SW 1271 (cell line): Measurements from ENCODE around the gene PRR35.

Experiments used
- DNase-seq, 2 experiments: peaks; one replicate each; lab custom pipeline; 2025; lab: John Stamatoyannopoulos, UW

Gene PRR35

DNA sequence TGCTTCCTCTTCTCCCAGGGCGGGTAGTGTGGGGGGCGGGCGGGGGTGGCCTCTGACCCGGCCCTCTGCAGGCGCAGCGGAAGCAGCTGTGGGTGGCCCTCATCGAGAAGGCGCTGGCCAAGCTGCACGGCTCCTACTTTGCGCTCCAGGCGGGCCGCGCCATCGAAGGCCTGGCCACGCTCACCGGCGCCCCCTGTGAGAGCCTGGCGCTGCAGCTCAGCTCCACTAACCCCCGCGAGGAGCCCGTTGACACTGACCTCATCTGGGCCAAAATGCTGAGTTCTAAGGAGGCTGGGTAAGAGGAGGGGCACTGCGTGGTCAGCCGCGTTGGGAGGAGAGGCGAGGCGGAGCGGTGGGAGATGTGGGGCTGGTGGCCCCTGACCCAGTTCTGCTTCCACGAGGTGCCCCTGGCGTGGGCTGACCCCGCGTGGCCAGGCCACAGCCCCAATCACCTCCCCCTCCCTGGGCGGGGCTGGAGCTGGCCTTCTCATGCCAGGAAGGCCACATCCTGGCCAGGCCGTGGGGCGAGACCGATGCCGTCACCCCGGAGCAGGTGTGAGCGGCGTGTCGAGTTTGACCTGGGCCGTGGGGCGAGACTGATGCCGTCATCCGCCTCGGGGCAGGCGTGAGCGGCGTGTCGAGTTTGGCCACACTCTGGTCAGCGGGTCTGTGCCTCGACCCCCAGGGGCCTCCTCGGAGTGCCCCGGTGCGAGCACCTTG is 10.5 kb upstream of the PRR35 start:
- no peak for DNase-seq

DNA sequence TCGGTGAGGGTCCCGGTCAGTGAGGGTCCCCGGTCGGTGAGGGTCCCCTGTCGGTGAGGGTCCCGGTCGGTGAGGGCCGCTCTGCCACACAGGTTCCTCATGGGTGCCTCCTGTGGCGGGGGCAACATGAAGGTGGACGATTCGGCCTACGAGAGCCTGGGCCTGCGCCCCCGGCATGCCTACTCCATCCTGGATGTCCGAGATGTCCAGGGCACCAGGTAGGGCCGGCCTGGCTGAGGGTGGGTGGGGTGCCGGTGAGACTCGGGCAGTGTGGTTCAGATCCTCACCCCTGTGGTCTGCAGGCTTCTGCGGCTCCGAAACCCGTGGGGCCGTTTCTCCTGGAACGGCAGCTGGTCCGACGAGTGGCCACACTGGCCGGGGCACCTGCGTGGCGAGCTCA is 9.0 kb upstream of the PRR35 start:
- DNase-seq: no peak

DNA sequence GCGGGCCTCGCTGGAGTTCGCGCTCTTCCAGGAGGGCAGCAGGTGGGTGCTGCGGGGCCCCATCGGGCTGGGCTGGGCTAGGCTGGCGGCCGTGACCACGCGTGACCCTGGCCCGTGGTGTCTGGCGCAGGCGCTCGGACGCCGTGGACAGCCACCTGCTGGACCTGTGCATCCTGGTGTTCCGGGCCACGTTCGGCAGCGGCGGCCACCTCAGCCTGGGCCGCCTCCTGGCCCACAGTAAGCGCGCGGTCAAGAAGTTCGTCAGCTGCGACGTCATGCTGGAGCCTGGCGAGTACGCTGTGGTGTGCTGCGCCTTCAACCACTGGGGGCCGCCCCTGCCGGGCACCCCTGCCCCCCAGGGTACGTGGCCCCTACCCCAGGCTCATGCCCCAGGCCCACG is 8.0 kb upstream of the PRR35 start:
- no peak for DNase-seq

DNA sequence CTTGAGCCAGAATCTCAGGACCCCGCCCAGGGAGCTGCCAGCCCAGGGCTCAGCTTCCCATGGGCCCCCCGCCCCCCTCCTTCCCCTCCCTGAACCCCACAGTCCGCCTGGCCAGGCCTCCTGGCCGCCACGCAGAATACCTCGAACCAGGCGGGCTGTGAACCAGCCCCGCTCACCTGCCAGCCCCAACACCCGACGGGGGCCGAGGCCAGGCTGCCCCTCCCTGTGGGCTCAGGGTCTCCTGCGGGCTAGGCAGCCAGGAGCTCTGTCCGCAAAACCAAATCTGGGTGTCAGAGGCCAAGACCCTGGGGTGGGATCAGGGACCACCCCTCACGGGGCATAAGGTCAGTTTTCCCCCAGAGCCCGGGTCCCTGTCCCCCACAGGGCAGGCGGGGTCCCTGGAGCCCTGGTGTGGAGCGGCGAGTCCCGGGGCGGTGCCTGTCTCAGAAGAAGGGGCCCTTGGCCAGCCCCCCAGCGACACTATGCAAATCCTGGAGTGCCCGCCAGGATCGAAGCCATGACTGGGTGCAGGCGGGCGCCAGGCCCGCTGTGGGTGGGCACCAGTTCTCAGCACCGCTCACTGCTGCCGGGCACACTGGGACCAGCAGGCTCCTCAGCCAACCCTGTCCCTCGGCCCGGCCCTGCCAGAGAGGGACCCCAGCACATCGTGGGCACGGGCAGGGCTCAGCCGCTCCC is 6.4 kb upstream of the PRR35 start:
- DNase-seq: no peak

DNA sequence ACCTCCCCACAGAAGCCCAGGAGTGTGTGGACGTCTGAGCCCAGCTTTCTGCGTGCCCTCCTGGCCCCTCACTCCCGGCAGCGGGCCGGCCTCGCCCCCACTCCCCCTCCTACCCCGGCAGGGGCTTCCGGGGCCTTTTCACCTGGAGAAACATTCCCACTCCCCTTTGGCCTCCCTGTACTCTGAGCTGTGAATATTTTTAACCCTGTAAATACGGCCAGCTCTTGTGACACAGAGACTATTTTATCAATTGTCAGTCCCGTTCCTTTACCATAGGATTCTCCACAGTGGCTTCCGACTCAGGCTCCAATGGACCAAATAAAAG is 5.9 kb upstream of the PRR35 start:
- no peak for DNase-seq

DNA sequence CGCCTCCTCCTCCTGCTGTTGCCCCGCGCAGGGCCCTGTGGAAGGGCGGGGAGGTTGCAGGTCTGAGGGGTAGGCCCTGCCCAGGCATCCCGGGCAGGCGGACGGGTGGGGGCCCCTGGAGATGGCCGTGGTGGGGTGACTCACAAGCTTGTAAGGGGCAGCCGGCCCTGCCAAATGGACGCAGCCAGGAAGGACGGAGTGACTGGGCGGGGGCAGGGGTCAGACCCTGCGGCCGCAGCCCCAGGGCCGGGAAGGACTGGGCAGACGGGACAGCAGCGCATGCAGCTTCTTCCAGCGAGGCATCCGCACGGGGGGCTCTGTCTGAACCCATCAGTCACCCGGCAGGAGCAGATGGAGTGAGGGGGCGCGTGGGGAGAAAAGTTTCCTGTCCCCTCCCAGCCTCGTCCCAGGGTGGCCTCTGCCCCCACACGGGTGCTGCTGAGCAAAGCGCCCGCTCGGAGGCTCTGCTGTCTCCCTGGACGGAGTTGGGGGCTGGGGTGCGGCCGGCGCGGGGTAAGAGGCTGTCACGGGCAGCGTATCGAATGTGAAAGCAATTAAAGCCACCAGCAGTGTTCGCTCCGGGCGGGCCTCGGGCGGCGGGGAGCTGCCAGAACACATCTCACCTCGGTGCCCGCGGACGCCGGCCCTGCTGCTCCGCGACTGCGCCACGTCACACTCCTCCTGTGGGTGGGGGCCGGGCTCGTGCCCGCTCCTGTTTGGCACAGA is 5.4 kb upstream of the PRR35 start:
- no peak for DNase-seq

DNA sequence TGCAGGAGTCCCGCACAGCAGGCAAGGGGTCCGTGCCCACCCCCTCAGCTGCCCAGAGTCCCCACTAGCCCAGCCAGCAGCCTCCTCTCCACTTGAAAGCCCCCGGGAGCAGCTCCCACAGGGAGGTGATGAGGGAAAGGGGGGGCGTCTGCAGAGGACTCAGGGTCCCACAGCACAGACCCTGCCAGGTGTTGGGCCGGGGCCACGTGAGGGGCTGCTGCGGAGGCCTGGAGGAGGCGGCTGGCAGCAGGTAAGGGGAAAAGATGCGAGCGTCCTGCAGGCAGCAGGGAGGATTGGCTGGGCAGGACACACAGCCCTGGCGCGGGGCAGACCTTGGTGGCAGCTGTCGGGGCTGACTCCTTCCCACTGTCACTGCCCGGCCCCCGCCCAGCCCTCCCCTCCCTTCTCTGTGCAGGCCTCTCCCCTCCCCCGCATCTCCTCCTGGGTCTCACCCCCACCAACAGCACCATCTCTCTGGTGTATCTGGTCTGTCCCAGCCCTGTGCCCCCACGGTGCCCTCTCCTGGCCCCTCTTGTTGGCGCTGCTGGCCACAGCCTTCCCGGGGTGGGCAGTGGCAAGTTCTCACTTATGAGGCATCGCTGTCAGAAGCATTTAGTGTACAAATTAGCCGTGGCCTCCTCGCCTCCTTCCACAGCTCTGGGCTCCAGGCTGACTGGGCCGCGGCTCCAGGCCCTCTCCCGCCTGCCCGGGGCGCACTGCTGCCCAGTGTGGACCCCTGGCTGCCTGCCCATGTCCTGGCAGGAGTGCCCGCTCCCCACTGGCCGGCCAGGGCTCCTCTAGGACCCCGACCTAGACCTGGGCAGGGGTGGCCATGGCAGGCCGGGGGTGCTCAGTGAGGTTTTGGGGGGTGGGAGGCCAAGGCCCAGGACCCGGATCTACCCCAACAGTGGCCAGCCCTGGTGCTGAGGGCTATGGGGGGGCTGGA is 4.4 kb upstream of the PRR35 start:
- DNase-seq: no peak

DNA sequence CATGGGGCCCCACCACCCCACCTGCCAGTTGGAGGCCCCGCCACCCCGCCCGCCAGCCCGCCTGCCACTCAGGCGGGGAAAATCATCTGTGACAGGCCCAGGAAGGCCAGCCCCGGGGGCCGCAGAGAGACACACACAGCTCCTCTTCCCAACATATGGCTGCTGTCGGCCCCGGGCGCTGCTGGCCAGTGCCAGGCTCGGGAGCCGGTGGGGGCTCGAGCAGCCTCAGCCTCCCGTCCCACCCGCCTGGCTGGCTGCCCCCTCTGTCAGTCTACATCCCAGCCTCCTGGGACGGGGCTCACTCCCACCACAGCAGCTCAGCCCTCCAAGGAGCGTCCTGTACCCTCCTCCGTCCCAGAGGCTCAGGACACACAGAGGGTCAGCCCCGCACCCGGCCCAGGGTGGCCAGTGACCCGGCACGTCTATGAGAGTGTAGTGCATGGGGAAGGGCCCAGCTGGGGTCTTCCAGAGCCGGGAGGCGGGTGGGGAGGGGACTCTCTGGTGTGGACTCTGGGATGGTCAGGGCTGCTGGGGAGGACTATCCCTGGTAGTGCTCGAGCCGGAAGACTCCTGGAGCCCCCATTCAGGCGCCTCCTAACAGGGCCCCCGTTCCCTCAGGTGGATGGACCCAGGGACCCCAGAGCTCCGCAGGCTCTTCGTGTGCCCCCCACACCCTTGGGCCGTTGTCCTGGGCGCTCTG is 3.6 kb upstream of the PRR35 start:
- no peak for DNase-seq

DNA sequence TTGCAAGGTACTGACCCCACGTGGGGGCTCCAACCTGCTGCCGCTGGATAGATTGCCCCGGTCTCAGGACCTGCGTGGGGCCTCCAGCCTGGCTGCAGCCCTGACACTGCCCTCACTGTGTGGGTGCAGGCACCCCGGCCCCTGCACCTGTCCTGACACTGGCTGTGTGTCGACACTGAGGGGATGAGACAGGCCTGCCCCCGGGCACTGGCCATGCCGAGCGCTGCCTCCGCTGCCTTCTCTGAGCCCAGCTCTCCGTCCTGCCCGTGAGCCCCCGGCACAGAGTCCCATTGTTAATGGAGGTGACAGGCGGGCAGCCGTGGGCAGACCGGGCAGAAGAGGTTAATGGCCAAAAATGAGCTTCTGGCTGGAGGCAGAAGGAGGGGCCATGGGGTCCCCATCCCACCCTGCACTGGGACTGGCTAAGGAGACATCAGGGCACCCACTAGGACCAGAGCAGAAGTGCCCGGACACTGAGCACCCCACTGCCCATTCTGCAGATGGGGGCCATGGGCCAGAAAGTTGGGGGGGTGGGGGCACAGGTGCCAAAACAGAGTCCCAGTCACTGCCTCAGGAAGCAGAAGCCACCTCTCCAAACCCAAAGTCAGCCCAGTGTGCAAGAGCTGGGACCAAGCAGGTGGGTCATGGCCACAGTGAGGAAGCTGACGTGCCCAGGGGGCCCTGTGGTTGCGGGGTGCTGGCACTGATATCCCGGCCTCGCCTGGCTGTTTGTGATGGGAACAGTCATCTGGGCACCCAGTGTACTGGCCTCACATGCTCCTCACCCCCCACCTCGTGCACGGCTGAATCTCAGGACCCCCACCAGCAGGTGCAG is 2.5 kb upstream of the PRR35 start:
- no peak for DNase-seq

DNA sequence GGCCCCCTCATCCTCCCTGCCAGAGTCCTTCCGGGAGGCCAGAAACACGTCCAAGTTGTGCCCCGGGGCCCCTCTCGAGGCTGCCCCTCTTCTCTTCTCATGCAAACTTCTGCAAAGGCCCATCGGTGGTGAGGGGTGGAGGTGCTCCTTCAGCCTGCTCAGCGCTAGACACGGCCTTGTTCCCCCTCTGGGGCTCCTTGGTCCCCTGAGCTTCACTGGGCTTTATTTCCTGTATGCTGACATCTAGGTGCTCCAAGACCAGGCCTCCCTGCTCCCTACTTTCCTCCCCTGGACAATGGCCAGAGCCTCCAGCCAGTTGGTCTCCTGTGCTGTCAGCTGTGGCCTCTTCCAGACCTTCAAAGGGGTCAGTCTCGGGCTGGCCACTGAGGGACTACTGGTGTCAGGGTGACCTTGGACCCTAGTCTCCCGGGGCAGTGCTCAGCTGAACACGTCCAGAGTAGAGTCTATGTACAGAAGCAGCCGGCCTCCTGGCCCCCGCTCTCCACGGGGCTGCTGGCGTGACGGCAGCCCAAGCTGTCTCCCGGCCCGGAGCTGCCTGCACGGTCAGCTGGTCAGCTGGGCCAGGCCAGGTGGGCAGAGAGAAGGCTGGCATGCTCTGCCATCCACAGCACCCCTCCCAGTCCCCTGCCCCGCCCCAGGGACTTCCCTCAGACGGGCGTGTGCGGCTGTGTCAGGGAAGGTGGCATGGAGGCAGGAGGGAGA is 1.7 kb upstream of the PRR35 start:
- DNase-seq: no peak

DNA sequence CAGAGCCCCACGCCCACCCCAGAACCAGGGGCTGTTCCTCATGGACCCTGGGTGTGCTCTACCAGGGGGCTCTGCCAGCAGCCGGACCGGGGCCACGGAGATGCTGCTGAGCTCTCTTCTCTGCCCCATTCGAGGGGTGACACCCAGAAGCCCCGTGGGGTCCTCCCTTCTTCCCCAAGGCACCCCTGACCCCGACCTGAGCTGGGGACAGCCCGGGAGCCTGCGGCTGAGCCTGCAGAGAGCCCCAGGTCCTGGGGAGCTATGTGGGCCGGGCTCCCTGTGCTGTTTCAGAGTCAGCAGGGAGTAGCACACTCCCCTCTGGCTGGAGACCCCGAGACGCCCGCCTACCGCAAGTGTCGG is 1.2 kb upstream of the PRR35 start:
- DNase-seq: no peak

DNA sequence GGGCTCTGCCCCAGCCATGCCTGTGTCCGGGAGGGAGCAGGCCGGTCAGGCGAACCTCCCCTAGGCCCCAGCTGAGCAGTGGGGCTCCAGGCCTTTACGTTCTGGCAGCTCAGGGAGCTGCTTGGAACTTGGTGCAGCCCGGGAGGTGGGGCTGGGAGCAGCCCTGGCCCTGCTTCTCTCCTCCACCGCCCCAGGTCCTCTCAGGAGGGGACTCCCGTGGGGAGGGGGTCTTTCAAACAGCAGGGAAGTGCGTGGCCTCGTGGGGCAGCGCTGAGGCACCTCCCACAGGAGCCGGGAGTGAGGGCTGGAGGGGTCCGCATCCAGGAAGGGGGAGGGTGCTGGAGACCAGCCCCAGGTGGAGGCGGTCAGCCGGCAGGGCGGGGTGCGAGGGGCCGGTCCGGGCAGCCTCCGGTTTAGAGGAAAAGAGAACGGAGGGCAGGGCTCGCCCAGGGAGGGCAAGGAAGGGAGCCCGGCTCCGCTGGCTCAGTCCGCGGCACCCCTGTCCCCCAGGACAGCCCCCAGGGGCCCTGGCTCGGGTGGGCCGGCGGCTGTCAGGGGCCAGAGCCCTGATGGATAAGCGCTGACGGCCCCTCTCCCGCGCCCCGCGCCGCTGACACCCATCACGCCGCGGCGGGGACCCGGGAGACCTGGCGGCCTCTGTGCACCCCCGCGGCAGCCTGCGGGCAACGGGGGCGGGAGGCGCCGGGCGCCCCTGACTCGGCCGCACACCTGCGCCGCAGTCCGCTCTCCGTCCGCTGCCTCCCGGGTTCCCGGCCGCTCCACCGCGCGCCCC is 587 bp upstream of the PRR35 start:
- no peak for DNase-seq

DNA sequence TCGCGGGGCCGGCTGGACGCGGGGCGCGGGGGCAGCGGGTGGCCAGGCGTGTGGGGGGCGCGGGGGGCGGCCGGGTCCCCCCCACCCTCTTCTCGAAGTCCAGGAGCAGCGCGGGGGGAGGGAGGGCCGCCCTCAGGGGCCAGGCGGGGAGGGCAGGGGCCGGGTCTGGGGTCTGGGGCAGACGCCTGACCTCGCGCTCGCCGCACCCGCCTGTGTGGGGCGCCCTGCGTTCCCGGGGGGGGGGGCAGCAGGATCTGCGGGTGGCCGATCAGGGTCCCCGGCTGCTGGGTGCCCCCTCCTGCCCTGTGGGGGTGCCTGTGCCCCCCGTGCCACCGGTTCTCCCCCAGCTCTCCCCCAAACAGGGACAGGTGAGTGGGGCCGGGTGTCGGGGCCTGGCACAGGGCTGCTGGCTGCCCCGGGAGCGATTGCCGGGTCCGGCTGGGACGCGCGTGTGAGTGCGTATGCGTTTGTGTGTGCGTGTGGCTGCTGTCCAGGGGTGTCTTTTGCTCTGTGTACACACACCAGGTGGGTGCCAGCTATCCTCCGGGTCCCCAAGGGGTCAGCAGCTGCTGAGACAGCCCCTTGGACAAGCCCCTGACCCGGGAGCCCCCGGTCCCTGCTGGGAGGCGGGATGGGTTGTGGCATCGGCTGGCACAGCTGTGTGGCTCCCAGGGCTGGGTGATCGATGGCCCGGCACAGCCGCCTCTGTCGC is 663 bp downstream of the PRR35 start:
- DNase-seq: no peak

DNA sequence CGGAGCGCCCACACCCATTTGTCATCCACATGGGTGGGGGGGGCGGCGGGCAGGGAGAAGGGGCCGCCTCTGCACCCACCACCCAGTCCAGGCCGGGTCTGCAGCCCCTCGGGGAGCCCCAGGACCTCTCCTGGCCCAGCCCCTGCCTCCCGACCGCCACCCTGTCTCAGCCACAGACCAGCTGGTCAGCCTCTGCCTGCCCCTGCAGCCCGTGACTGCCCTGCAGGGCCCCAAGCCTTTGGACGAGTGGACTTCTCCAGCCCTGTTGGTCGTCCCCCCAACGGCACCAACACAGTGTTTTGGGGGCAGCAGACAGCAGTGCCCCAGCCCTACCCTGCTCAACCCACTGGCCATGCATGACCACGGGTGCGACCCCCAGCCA is 1.2 kb downstream of the PRR35 start:
- no peak for DNase-seq

DNA sequence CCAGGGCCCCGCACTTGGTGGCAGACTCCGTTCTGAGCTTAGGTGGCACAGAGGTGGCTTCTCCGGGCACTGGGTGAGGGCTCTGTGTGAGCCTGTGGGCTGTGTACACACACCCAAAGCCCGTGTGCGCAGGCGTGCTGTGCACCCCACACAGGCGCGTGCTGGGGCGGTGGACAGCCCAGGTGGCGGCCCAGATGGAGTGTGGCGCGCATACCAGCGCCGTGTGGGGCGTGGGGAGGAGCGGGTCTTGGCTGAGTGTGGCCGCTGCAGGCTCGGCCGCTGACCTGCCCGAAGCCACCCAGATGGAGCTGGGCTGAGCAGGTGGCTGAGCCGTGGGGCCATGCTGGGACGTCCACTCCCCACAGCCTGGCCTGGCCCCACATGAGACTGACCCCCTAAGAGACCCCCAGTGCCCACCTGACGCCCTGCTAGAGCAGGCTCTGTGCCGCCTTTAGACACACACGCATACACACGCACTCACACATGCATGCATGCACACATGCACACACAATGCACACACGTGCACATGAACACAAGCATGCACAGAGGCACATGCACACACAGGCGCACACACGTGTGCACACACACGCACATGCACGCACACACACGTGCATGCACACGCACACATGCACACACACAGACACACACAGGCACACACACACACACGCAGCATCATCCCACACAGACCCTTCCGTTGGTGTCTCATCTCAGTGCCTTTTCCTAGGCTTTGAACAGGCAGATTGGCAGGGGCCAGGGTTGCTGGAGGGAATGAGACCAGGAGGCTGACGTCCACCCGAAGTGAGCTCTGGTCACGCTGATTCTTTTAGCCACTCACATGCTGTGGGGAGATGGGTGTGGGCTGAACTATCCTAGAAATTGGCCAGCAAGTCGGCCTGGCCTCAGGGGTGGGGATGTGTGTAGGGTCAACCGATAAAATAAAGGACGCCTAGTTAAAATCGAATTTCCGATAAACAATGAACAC is 2.1 kb downstream of the PRR35 start:
- DNase-seq: no peak

DNA sequence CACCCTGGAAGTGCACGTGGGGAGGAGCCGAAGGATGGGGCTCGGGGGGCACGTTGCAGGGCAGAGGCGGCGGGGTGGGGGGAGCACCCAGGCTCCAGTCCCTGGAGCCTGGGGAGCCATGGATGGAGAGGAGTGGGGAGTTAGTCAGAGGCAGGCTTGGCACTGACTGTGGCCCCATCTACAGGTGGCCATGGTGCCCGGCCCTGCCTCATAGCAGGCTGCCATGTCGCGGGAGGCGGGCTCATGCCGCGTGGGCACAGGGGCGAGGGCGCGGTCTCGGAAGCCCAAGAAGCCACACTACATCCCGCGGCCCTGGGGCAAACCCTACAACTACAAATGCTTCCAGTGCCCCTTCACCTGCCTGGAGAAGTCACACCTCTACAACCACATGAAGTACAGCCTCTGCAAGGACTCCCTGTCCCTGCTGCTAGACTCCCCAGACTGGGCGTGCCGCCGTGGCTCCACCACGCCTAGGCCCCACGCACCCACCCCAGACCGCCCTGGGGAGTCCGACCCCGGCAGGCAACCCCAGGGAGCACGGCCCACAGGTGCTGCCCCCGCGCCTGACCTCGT is 3.0 kb downstream of the PRR35 start:
- DNase-seq: no peak
